ENCODE data around the gene ACSS3. TPM values are rescaled to one million over a fixed set of nuclear protein-coding genes. Genes with fewer than 3 reads are reported as not detected.

Gene ACSS3
- total and polyA plus RNA-seq, 9 donors, result 15.8 to 67.0 (median 39.1) TPM

DNA sequence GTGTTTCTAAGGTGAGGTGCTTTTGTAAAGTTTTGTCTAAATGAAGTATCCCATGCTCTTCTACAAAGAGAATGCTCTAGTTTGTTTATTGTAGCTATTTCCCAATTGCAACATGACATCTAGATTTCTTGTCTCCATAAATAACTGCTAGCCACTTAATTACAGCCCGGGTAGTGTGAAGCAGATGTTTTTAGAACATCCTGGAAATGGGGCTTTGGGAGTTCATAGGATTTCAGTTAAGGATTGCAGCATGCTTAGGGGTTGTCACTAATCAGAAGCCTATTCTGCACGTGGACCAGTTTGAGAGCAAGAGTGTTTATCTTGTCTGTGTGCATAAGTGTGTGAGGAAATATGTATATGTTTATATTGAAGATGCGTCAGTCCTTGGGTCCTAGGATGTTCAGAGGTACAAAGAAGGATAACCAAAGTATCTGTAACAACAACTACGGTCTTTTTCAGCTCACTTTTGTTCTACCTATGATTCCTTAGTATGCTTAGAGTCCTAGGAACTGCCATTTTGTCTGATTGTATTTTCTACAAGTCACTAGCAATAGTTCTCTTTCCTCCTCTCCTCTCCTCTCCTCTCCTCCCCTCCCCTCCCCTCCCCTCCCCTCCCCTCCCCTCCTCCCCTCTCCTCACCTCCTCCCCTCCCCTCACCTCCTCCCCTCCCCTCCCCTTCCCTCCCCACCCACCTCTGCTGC lies 135.3 kb downstream of the ACSS3 start:
- no peak for TF ChIP-seq EP300 (IDR thresholded peaks at IDR 0.05)
- TF ChIP-seq, protein P1, sequence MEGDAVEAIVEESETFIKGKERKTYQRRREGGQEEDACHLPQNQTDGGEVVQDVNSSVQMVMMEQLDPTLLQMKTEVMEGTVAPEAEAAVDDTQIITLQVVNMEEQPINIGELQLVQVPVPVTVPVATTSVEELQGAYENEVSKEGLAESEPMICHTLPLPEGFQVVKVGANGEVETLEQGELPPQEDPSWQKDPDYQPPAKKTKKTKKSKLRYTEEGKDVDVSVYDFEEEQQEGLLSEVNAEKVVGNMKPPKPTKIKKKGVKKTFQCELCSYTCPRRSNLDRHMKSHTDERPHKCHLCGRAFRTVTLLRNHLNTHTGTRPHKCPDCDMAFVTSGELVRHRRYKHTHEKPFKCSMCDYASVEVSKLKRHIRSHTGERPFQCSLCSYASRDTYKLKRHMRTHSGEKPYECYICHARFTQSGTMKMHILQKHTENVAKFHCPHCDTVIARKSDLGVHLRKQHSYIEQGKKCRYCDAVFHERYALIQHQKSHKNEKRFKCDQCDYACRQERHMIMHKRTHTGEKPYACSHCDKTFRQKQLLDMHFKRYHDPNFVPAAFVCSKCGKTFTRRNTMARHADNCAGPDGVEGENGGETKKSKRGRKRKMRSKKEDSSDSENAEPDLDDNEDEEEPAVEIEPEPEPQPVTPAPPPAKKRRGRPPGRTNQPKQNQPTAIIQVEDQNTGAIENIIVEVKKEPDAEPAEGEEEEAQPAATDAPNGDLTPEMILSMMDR (IDR thresholded peaks at IDR 0.05), result no peak
- no peak for TF ChIP-seq POLR2A (IDR thresholded peaks at IDR 0.05)
- Histone ChIP-seq H3K4me3 (no peak overlapping the region), H3K27ac (no peak overlapping the region), H3K36me3 (no peaks in the 10 kb centered on the region), H3K27me3 (no peaks in the 10 kb centered on the region), H3K4me1 (ENCODE audit: insufficient read depth) (peaks cover 10% of the 10 kb centered on the region), H3K9me3 (no peaks in the 10 kb centered on the region)
- DNase-seq, result no peak
- 64 to 82% (median 77%) methylated on average over 4 of the region's 4 CpGs for WGBS, 3 donors
- intact Hi-C loops (cut with DNase I), result loop anchor here in 1 of 4 donors (10.0 kb wide), 1 partner anchor 138 kb away; the partner anchor contains the start of gene ACSS3

DNA sequence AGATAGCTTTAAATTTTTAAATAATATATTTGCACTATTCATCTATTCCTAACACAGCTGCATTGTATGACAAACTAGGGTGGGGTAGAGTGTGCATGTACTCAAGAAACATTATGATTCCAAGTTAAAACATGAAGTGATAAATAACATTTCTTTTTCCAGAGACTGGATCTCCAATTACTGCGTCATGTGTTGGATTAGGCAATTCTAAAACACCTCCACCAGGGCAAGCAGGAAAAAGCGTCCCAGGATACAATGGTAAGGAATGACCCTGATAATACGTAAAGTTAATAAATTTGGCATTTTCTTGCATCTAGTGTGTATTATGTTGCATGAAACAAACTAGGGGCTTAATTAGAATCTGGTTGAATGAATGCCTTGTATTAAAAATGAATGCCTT lies 138.9 kb downstream of the ACSS3 start:
- no peak for TF ChIP-seq EP300 (IDR thresholded peaks at IDR 0.05)
- TF ChIP-seq, protein P1 (IDR thresholded peaks at IDR 0.05), result no peak
- H3K27me3 ChIP-seq, result no peaks in the 10 kb centered on the region
- H3K9me3 ChIP-seq, result no peaks in the 10 kb centered on the region
- no peak overlapping the region for H3K4me3 ChIP-seq
- no peaks in the 10 kb centered on the region for H3K36me3 ChIP-seq
- H3K4me1 ChIP-seq (ENCODE audit: insufficient read depth), result no peaks in the 10 kb centered on the region
- no peak overlapping the region for H3K27ac ChIP-seq
- DNase-seq, result no peak
- WGBS, 3 donors, result 94 to 97% (median 96%) methylated on average over 3 of the region's 3 CpGs
- intact Hi-C loops (cut with DNase I), result loop anchor here in 1 of 4 donors (10.0 kb wide), 1 partner anchor 142 kb away; the partner anchor contains the start of gene ACSS3

DNA sequence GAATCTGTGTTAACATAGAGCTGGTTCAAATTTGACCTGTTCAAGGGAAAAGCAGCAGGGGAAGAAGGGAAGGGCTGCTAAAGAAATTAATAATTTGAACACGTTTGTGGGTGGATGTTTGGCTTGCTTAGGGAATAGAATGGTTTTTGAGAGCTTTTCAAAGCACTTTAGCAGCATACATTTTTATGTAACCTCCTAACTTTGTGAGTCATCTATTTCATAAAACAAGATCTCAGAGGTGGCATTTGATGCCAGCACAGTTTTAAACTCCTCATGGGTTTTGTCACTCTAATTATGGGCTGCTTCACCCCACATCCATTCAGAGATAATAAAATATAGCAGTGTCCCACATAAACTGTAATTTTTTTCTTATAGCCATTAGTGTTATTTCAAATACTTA lies 143.8 kb downstream of the ACSS3 start:
- no peaks in the 10 kb centered on the region for H3K36me3 ChIP-seq
- H3K4me3 ChIP-seq, result no peak overlapping the region
- no peaks in the 10 kb centered on the region for H3K27me3 ChIP-seq
- H3K27ac ChIP-seq, result no peak overlapping the region
- DNase-seq, result no peak
- H3K4me1 ChIP-seq (ENCODE audit: insufficient read depth), result peaks cover 2% of the 10 kb centered on the region
- H3K9me3 ChIP-seq, result no peaks in the 10 kb centered on the region
- intact Hi-C loops (cut with DNase I), result no loop called here
- WGBS, 3 donors, result 20 to 46% (median 26%) methylated on average over 1 of the region's 1 CpG
- no peak for TF ChIP-seq POLR2A (IDR thresholded peaks at IDR 0.05)
- TF ChIP-seq EP300 (IDR thresholded peaks at IDR 0.05), result no peak
- TF ChIP-seq, protein P1 (IDR thresholded peaks at IDR 0.05), result no peak

DNA sequence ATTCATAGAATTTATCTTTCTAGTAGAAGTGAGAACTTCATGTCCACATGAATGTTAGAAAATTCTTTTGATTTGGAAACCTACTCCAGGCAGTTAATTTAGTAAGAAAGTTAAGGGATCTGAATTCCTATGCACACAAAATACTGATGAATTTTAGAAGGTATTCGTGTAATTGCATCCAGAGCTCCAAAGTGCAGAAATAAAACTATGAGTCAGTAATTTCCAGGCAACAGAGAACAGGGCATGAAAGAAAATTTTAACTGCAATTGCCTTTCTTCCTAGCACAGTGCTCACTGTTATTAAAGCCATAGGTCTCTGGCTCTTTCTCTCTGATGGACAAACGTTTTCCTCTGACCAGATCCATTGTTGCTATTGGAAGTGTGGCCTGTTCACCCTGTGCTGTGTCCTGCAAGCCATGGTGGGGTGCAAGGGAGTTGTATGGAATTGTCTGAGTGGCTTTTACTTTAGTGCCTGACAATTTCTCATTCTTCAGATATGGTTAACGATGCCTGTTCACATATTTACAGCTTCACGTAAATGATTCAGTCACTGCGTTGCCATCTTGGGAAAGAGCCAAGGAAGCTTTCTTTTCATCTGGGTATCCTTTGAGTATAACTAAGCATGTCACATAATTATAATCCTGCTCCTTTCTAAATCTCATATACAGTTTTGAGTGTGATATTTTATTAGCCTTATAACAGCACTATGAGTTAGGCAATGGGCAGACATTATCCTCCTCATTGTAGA lies 145.1 kb downstream of the ACSS3 start:
- Histone ChIP-seq H3K4me1 (ENCODE audit: insufficient read depth) (peaks cover 2% of the 10 kb centered on the region), H3K27me3 (no peaks in the 10 kb centered on the region), H3K9me3 (no peaks in the 10 kb centered on the region), H3K27ac (no peak overlapping the region), H3K4me3 (no peak overlapping the region), H3K36me3 (no peaks in the 10 kb centered on the region)
- DNase-seq, result no peak
- no peak for TF ChIP-seq POLR2A (IDR thresholded peaks at IDR 0.05)
- TF ChIP-seq, protein P1 (IDR thresholded peaks at IDR 0.05), result no peak
- no peak for TF ChIP-seq EP300 (IDR thresholded peaks at IDR 0.05)
- intact Hi-C loops (cut with DNase I), result no loop called here
- 47 to 66% (median 48%) methylated on average over 5 of the region's 5 CpGs for WGBS, 3 donors

All from ovary (tissue), 9 donors.